Measurements from ENCODE around the gene NUDT14.

GRCh38 chr14:105143451-105144025 is 37.6 kb downstream of the NUDT14 start:
- TF ChIP-seq CTCF (IDR thresholded peaks at IDR 0.05) (no peak), POLR2AphosphoS5 (IDR thresholded peaks at IDR 0.05; ENCODE audit: low read depth, low read length) (no peak), TCF7L2 (IDR thresholded peaks at IDR 0.05; ENCODE audit: low read depth, low read length) (no peak), SIN3A (IDR thresholded peaks at IDR 0.05; ENCODE audit: borderline replicate concordance, insufficient read depth, low read depth, low read length) (no peak)
- TF ChIP-seq, protein P1, sequence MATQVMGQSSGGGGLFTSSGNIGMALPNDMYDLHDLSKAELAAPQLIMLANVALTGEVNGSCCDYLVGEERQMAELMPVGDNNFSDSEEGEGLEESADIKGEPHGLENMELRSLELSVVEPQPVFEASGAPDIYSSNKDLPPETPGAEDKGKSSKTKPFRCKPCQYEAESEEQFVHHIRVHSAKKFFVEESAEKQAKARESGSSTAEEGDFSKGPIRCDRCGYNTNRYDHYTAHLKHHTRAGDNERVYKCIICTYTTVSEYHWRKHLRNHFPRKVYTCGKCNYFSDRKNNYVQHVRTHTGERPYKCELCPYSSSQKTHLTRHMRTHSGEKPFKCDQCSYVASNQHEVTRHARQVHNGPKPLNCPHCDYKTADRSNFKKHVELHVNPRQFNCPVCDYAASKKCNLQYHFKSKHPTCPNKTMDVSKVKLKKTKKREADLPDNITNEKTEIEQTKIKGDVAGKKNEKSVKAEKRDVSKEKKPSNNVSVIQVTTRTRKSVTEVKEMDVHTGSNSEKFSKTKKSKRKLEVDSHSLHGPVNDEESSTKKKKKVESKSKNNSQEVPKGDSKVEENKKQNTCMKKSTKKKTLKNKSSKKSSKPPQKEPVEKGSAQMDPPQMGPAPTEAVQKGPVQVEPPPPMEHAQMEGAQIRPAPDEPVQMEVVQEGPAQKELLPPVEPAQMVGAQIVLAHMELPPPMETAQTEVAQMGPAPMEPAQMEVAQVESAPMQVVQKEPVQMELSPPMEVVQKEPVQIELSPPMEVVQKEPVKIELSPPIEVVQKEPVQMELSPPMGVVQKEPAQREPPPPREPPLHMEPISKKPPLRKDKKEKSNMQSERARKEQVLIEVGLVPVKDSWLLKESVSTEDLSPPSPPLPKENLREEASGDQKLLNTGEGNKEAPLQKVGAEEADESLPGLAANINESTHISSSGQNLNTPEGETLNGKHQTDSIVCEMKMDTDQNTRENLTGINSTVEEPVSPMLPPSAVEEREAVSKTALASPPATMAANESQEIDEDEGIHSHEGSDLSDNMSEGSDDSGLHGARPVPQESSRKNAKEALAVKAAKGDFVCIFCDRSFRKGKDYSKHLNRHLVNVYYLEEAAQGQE (IDR thresholded peaks at IDR 0.05; ENCODE audit: insufficient read depth in 1 of 2, low read depth in 2 of 2, low read length in 1 of 2): no peak
